ENCODE results near the gene FCRL6.

Gene FCRL6

GRCh38 chr1:159802111-159802510 lies at the start of gene FCRL6:
TSS of gene FCRL6 (plus strand) at chr1:159802360. CDS start at chr1:159802425, 65 bp downstream.
- DNase-seq (ENCODE audit: low read depth, low spot score) = no peak

GRCh38 chr1:159753386-159753785 lies 48.8 kb upstream of the FCRL6 start:
- no peak for DNase-seq (ENCODE audit: low read depth, low spot score)

- no peak for DNase-seq (ENCODE audit: low read depth, low spot score)
Measured at GRCh38 chr1:159755451-159756007, 46.6 kb upstream of the FCRL6 start.

GRCh38 chr1:159756397-159756796 lies 45.8 kb upstream of the FCRL6 start:
- no peak for DNase-seq (ENCODE audit: low read depth, low spot score)

GRCh38 chr1:159763686-159764085 lies 38.5 kb upstream of the FCRL6 start:
- no peak for DNase-seq (ENCODE audit: low read depth, low spot score)

- DNase-seq (ENCODE audit: low read depth, low spot score) = no peak
Measured at GRCh38 chr1:159765806-159766205, 36.4 kb upstream of the FCRL6 start.

- DNase-seq (ENCODE audit: low read depth, low spot score) = no peak
Measured at GRCh38 chr1:159771127-159771895, 30.8 kb upstream of the FCRL6 start.

- no peak for DNase-seq (ENCODE audit: low read depth, low spot score)
Measured at GRCh38 chr1:159774465-159774864, 27.7 kb upstream of the FCRL6 start.

- no peak for DNase-seq (ENCODE audit: low read depth, low spot score)
Measured at GRCh38 chr1:159775716-159776115, 26.4 kb upstream of the FCRL6 start.

- peak; percentile 5 for DNase-seq (ENCODE audit: low read depth, low spot score)
Measured at GRCh38 chr1:159778266-159778665, 23.9 kb upstream of the FCRL6 start.

GRCh38 chr1:159779403-159779851 lies 22.7 kb upstream of the FCRL6 start:
- DNase-seq (ENCODE audit: low read depth, low spot score) = peak; percentile 69

GRCh38 chr1:159780583-159781582 lies 21.3 kb upstream of the FCRL6 start, which contains the start of gene DUSP23:
TSS of gene DUSP23 (plus strand) at chr1:159780962. CDS start at chr1:159781101, 139 bp downstream.
- DNase-seq (ENCODE audit: low read depth, low spot score) = peak; percentile 99

GRCh38 chr1:159781992-159782391 lies 20.2 kb upstream of the FCRL6 start:
- DNase-seq (ENCODE audit: low read depth, low spot score) = no peak

- no peak for DNase-seq (ENCODE audit: low read depth, low spot score)
Measured at GRCh38 chr1:159783724-159784123, 18.4 kb upstream of the FCRL6 start.

GRCh38 chr1:159786465-159786864 lies 15.7 kb upstream of the FCRL6 start:
- no peak for DNase-seq (ENCODE audit: low read depth, low spot score)

- DNase-seq (ENCODE audit: low read depth, low spot score) = peak; percentile 30
Measured at GRCh38 chr1:159786966-159787365, 15.2 kb upstream of the FCRL6 start.

- peak; percentile 31 for DNase-seq (ENCODE audit: low read depth, low spot score)
Measured at GRCh38 chr1:159790237-159790917, 11.8 kb upstream of the FCRL6 start.

- no peak for DNase-seq (ENCODE audit: low read depth, low spot score)
Measured at GRCh38 chr1:159791031-159791430, 11.1 kb upstream of the FCRL6 start.

- no peak for DNase-seq (ENCODE audit: low read depth, low spot score)
Measured at GRCh38 chr1:159791461-159791860, 10.7 kb upstream of the FCRL6 start.

- DNase-seq (ENCODE audit: low read depth, low spot score) = no peak
Measured at GRCh38 chr1:159795534-159795933, 6.6 kb upstream of the FCRL6 start.

GRCh38 chr1:159798893-159799292 lies 3.3 kb upstream of the FCRL6 start:
- peak; percentile 86 for DNase-seq (ENCODE audit: low read depth, low spot score)
